HepG2 (cell line): ENCODE results near the gene CEP89. TPM values are rescaled to one million over a fixed set of nuclear protein-coding genes. Genes with fewer than 3 reads are reported as not detected.

Experiments
- CCAR2 ChIP-seq: fragments of 200-400 bp; formaldehyde crosslinking; optimal IDR thresholded peaks from 2 replicates; pipeline ENCODE3; 2018; ENCODE audit warnings: low read depth, mild to moderate bottlenecking, low read length, moderate library complexity
- DNMT3B ChIP-seq: conservative IDR thresholded peaks from 2 replicates; pipeline ENCODE4 v1.6.1; 2016; ENCODE audit warnings: missing biosample characterization, control low read depth
- EEA1 ChIP-seq: sonication (generic); formaldehyde crosslinking; IDR thresholded peaks from 2 replicates; pipeline ENCODE4 v1.5.1; 2020; ENCODE audit warnings: mild to moderate bottlenecking, missing genetic modification reagents, borderline replicate concordance
- HMG20A ChIP-seq: IDR thresholded peaks from 2 replicates; pipeline ENCODE4 v1.6.1; 2016; ENCODE audit warnings: borderline replicate concordance
- NFE2L1 ChIP-seq: sonication (generic); formaldehyde crosslinking; IDR thresholded peaks from 2 replicates; pipeline ENCODE4 v1.4.0; 2020; ENCODE audit warnings: missing genetic modification reagents, mild to moderate bottlenecking, borderline replicate concordance
- SMC3 ChIP-seq: IDR thresholded peaks from 2 replicates; pipeline ENCODE4 v1.6.1; 2011; ENCODE audit warnings: low read length, improper control_type of control experiment
- ZBTB20 ChIP-seq: sonication (generic); formaldehyde crosslinking; IDR thresholded peaks from 2 replicates; pipeline ENCODE4 v1.8.1; 2023; ENCODE audit warnings: missing genetic modification reagents, low read depth, mild to moderate bottlenecking, borderline replicate concordance
- ZBTB3 ChIP-seq: sonication (generic); formaldehyde crosslinking; IDR thresholded peaks from 2 replicates; pipeline ENCODE4 v1.4.0; 2020; ENCODE audit warnings: low read depth, mild to moderate bottlenecking, moderate library complexity, missing genetic modification reagents, borderline replicate concordance
- ZFP1 ChIP-seq: IDR thresholded peaks from 2 replicates; pipeline ENCODE4 v1.6.1; 2016
- ZNF318 ChIP-seq: sonication (generic); formaldehyde crosslinking; IDR thresholded peaks from 2 replicates; pipeline ENCODE4 v1.4.0; 2020; ENCODE audit warnings: mild to moderate bottlenecking, missing genetic modification reagents
- ZNF484 ChIP-seq: sonication (generic); formaldehyde crosslinking; IDR thresholded peaks from 2 replicates; pipeline ENCODE4 v1.5.1; 2020; ENCODE audit warnings: mild to moderate bottlenecking, low read depth, missing genetic modification reagents, borderline replicate concordance
- ZNF691 ChIP-seq: sonication (generic); formaldehyde crosslinking; IDR thresholded peaks from 2 replicates; pipeline ENCODE4 v1.4.0; 2020; ENCODE audit warnings: missing genetic modification reagents, low read depth, mild to moderate bottlenecking, borderline replicate concordance
- ZNF780A ChIP-seq: sonication (generic); formaldehyde crosslinking; IDR thresholded peaks from 2 replicates; pipeline ENCODE4 v1.8.0; 2022; ENCODE audit warnings: mild to moderate bottlenecking, missing genetic modification reagents, moderate library complexity
- polyA plus RNA-seq, 8 experiments: library from polyadenylated mRNA; depleted of rRNA in 3 of 8; stranded (reverse) in 7 of 8; unstranded in 1 of 8; fragments of >200 nt; fragmentation: Illumina TruSeq in 4 of 8; extraction: Trizol in 4 of 8; gene quantifications; 2 replicates each; pipeline versions ENCODE4 v1.2.1 to v1.2.3, GENCODE V29; 2011 to 2016; ENCODE audit warnings: low read depth in 4 of 8, missing spikeins in 1 of 8, mixed read lengths in 1 of 8; ENCODE audit not compliant: insufficient read depth in 1 of 8
- total RNA-seq, 5 experiments: library from RNA; depleted of rRNA; stranded (reverse); fragments of >200 nt; fragmentation: Illumina TruSeq; extraction: Trizol; gene quantifications; 2 replicates each; pipeline ENCODE4 v1.2.3, GENCODE V29; 2016; ENCODE audit warnings: low read depth in 1 of 5
- TF ChIP-seq, protein P1 (sequence below): sonication (generic); formaldehyde crosslinking; IDR thresholded peaks from 2 replicates; pipeline ENCODE4 v1.5.1; 2020; ENCODE audit warnings: missing genetic modification reagents, mild to moderate bottlenecking, borderline replicate concordance
- TF ChIP-seq, protein P2 (sequence below): sonication (generic); formaldehyde crosslinking; IDR thresholded peaks from 2 replicates; pipeline ENCODE4 v1.5.1; 2020; ENCODE audit warnings: missing genetic modification reagents, mild to moderate bottlenecking, borderline replicate concordance
- TF ChIP-seq, protein P3 (sequence below): IDR thresholded peaks from 2 replicates; pipeline ENCODE4 v1.6.1; 2018; ENCODE audit warnings: missing genetic modification reagents, mild to moderate bottlenecking, missing compliant biosample characterization

The CEP89 gene
- total and polyA plus RNA-seq, 2 of the 13 experiments (the other 11 are each of a cell fraction or from before 2014, with no cell fraction given), result 7.2 to 10.9 TPM

GRCh38 chr19:32971715-32972540 is at the start of gene CEP89, which contains the start of gene FAAP24 (continued):
- TF ChIP-seq ZNF318, result no peak
- TF ChIP-seq, protein P1, sequence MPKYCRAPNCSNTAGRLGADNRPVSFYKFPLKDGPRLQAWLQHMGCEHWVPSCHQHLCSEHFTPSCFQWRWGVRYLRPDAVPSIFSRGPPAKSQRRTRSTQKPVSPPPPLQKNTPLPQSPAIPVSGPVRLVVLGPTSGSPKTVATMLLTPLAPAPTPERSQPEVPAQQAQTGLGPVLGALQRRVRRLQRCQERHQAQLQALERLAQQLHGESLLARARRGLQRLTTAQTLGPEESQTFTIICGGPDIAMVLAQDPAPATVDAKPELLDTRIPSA (CRISPR knock-in tag), result no peak
- TF ChIP-seq ZBTB20 (CRISPR knock-in tag), result peak; percentile 62; the same call in 1 of the 2 replicates
- no peak for TF ChIP-seq DNMT3B
- TF ChIP-seq, protein P2, sequence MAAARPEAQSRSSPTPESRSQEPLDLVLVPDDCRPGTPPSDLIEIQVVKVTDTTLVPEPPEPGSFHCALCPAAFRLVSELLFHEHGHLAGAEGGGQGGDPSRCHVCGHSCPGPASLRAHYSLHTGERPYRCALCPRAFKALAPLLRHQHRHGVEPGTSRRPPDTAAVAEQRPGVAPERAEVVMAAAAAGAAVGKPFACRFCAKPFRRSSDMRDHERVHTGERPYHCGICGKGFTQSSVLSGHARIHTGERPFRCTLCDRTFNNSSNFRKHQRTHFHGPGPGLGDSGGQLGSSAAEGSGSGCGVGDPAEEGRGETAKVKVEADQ (CRISPR knock-in tag), result peak; percentile 52; the same call in 1 of the 2 replicates
- TF ChIP-seq NFE2L1 (CRISPR knock-in tag), result no peak
- TF ChIP-seq ZFP1 (CRISPR knock-in tag), result no peak
- TF ChIP-seq ZNF780A (CRISPR knock-in tag), result peak; percentile 82; the same call in 1 of the 2 replicates
- TF ChIP-seq, protein P3, sequence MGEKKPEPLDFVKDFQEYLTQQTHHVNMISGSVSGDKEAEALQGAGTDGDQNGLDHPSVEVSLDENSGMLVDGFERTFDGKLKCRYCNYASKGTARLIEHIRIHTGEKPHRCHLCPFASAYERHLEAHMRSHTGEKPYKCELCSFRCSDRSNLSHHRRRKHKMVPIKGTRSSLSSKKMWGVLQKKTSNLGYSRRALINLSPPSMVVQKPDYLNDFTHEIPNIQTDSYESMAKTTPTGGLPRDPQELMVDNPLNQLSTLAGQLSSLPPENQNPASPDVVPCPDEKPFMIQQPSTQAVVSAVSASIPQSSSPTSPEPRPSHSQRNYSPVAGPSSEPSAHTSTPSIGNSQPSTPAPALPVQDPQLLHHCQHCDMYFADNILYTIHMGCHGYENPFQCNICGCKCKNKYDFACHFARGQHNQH (CRISPR knock-in tag), result peak; percentile 76
- TF ChIP-seq EEA1, result no peak
- no peak for TF ChIP-seq CCAR2
- TF ChIP-seq HMG20A (CRISPR knock-in tag), result no peak
- 0 out of 2 replicates have a peak, but pooled peaks have one; percentile 22 for TF ChIP-seq ZBTB3
- TF ChIP-seq ZNF484 (CRISPR knock-in tag), result no peak
- TF ChIP-seq SMC3, result no peak
- TF ChIP-seq ZNF691 (CRISPR knock-in tag), result no peak
